Smooth muscle cell (in vitro differentiated cells): ENCODE measurements around the gene HOXB9. TPM values are rescaled to one million over a fixed set of nuclear protein-coding genes. Genes with fewer than 3 reads are reported as not detected.

ENCODE experiments used
- DNase-seq: peaks from one replicate; lab custom pipeline; 2025; ENCODE audit not compliant: unreplicated experiment; lab: John Stamatoyannopoulos, UW
- H2AFZ ChIP-seq: fragments of 200-600 bp; sonication (generic); 2 replicates; pipeline ENCODE4 v1.6.0; 2016; ENCODE audit warnings: antibody characterized with exemption, low read depth, mild to moderate bottlenecking
- H3F3A ChIP-seq: fragments of 200-600 bp; sonication (generic); 2 replicates; pipeline ENCODE4 v1.6.0; 2017; ENCODE audit warnings: antibody characterized with exemption, low read depth
- H3K27ac ChIP-seq: fragments of 200-600 bp; sonication (generic); 2 replicates; pipeline ENCODE4 v1.5.1; 2016; ENCODE audit warnings: low read depth, mild to moderate bottlenecking
- H3K27me3 ChIP-seq: fragments of 200-600 bp; sonication (generic); 2 replicates; pipeline ENCODE4 v1.6.1; 2016; ENCODE audit warnings: low read depth, mild to moderate bottlenecking
- H3K36me3 ChIP-seq: fragments of 200-600 bp; sonication (generic); 2 replicates; pipeline ENCODE4 v1.5.1; 2016; ENCODE audit warnings: low read depth
- H3K4me1 ChIP-seq: fragments of 200-600 bp; sonication (generic); 2 replicates; pipeline ENCODE4 v1.5.1; 2016; ENCODE audit warnings: low read depth
- H3K4me2 ChIP-seq: fragments of 200-600 bp; sonication (generic); 2 replicates; pipeline ENCODE4 v1.6.0; 2016; ENCODE audit warnings: mild to moderate bottlenecking
- H3K4me3 ChIP-seq: fragments of 200-600 bp; sonication (generic); 2 replicates; pipeline ENCODE4 v1.5.1; 2016; ENCODE audit warnings: mild to moderate bottlenecking
- H3K79me2 ChIP-seq: fragments of 200-600 bp; sonication (generic); 2 replicates; pipeline ENCODE4 v1.6.0; 2016; ENCODE audit warnings: low read depth, mild to moderate bottlenecking
- H3K9ac ChIP-seq: fragments of 200-600 bp; sonication (generic); 2 replicates; pipeline ENCODE4 v1.6.0; 2016; ENCODE audit warnings: low read depth
- H3K9me3 ChIP-seq: fragments of 200-600 bp; sonication (generic); replicated peaks from 2 replicates; pipeline ENCODE4 v1.5.1; 2016; ENCODE audit warnings: low read depth
- H4K20me1 ChIP-seq: fragments of 200-600 bp; sonication (generic); 2 replicates; pipeline ENCODE4 v1.6.0; 2016; ENCODE audit warnings: low read depth
- CTCF ChIP-seq: fragments of 200-600 bp; sonication (generic); IDR thresholded peaks from 2 replicates; pipeline ENCODE4 v1.5.1; 2017; ENCODE audit warnings: borderline replicate concordance, mild to moderate bottlenecking, antibody characterized with exemption; ENCODE audit not compliant: insufficient read depth, poor library complexity, severe bottlenecking
- WGBS: methylation state at CpG from one replicate; pipeline ENCODE4 v1.1.7; 2016; ENCODE audit warnings: low lambda C conversion rate; 5-methylcytosine and 5-hydroxymethylcytosine counted together
- microRNA counts: library from miRNA; unstranded; fragments of <30 nt; microRNA quantifications from one replicate; lab custom pipeline; 2016
- microRNA-seq: library from miRNA; unstranded; fragments of <30 nt; microRNA quantifications from one replicate; pipeline ENCODE4, GENCODE V29; 2016; ENCODE audit warnings: borderline number of aligned reads
- polyA plus RNA-seq: library from polyadenylated mRNA; unstranded; fragments of >200 nt; fragmentation: Nextera tagmentation; extraction: Ambion mirVana; gene quantifications from 2 replicates; pipeline ENCODE4 v1.2.1, GENCODE V29; 2016
- small RNA-seq: library from RNA; depleted of rRNA; stranded (forward); fragments of <200 nt; gene quantifications from one replicate; pipeline ENCODE3, GENCODE V24; 2014
- total RNA-seq: library from RNA; depleted of rRNA; stranded (reverse); fragments of >200 nt; gene quantifications from 2 replicates; pipeline ENCODE4 v1.2.3, GENCODE V29; 2014

HOXB9 gene
- total and polyA plus RNA-seq, 2 experiments from 2014 or later, result 13.8 to 24.3 TPM

GRCh38 chr17:48574505-48575065 lies 51.6 kb downstream of the HOXB9 start:
- no peaks in the 10 kb centered on the region for H3F3A ChIP-seq
- H3K4me2 ChIP-seq, result peak overlapping the region; percentile 36
- H3K9ac ChIP-seq, result no peak overlapping the region
- TF ChIP-seq CTCF, result no peak
- H4K20me1 ChIP-seq, result peaks cover 97% of the 10 kb centered on the region
- no peak overlapping the region for H3K4me3 ChIP-seq
- H3K36me3 ChIP-seq, result no peaks in the 10 kb centered on the region
- no peak overlapping the region for H2AFZ ChIP-seq
- peak overlapping the region; percentile 1 for H3K27ac ChIP-seq
- 51% methylated on average over 8 of the region's 8 CpGs for WGBS
- peaks cover 48% of the 10 kb centered on the region for H3K79me2 ChIP-seq
- no peak for DNase-seq
- no peaks in the 10 kb centered on the region for H3K9me3 ChIP-seq
- H3K4me1 ChIP-seq, result peaks cover 11% of the 10 kb centered on the region
- peaks cover 88% of the 10 kb centered on the region for H3K27me3 ChIP-seq

DNA sequence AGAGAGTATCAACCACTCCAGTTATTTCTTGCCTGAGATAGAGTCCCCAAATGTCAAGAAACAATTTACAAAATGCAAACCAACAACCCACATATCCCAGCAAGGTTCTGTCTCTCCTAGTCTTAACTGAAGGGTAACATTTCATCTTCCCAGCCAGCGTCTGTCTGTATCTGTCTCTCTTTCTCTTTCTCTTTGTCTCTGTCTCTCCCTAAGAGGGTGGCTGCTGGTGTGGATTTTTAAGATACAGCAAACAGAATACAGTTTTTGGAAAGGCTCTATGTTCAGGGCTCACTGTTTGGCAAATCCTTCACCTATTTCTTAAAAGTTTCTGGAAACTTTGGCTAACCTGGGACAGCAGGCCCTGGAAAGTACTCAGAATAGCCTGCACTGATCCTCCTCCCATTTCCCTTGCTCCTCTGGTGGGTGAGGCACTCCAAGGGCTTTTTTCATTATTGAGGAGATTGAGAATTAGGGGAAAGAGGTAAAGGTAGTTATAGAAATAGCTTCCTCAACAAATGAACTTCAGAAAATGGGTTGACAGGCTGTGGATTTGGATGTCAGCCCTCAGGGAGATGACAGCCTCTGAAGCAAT lies 54.2 kb downstream of the HOXB9 start:
- H3K79me2 ChIP-seq, result peaks cover 56% of the 10 kb centered on the region

More for the DNA sequence above, 54.2 kb downstream of the HOXB9 start:
- H3K9ac ChIP-seq, result no peak overlapping the region
- H3K27ac ChIP-seq, result peak overlapping the region; percentile 64
- peaks cover 98% of the 10 kb centered on the region for H3K27me3 ChIP-seq
- no peak for TF ChIP-seq CTCF
- H3K36me3 ChIP-seq, result no peaks in the 10 kb centered on the region
- peaks cover 100% of the 10 kb centered on the region for H4K20me1 ChIP-seq
- no peak overlapping the region for H3K4me3 ChIP-seq
- H2AFZ ChIP-seq, result no peak overlapping the region
- H3K9me3 ChIP-seq, result no peaks in the 10 kb centered on the region
- no peak for DNase-seq
- WGBS, result 89% methylated on average over 1 of the region's 1 CpG
- H3K4me1 ChIP-seq, result peaks cover 4% of the 10 kb centered on the region
- H3K4me2 ChIP-seq, result peak overlapping the region; percentile 64
- H3F3A ChIP-seq, result no peaks in the 10 kb centered on the region

MicroRNAs within 50 kb of the gene (microRNA counts, 767-probe panel; counts per million panel counts)
- 7,929 counts per million, percentile 53 among the panel's probes with 10 or more counts for microRNA hsa-miR-10a-5p (lab: Ali Mortazavi, UCI)

Small RNA genes within 50 kb of the gene (microRNA-seq; reads per million reads assigned to microRNA genes)
- gene MIR196A1, result 26.9 reads per million, percentile 35 among the genes with 10 or more reads in this experiment

Small RNA genes within 50 kb of the gene (small RNA-seq; reads per million reads assigned to genes)
- 3.4 reads per million, percentile 55 among the genes with 10 or more reads in this experiment for gene MIR196A1

Other genes with a start within 250 kb of the HOXB9 start
- not detected in 2 replicates for gene SKAP1, start 196.1 kb downstream of the HOXB9 start, total RNA-seq
- gene SKAP1, start 196.1 kb downstream of the HOXB9 start, polyA plus RNA-seq, result not detected in 2 replicates
- gene HOXB1, start 95.3 kb downstream of the HOXB9 start, total RNA-seq, result not detected in 2 replicates
- not detected in 2 replicates for gene HOXB1, start 95.3 kb downstream of the HOXB9 start, polyA plus RNA-seq
- 16.9 and 40.4 TPM in 2 replicates for gene HOXB2, start 81.2 kb downstream of the HOXB9 start, total RNA-seq
- gene HOXB2, start 81.2 kb downstream of the HOXB9 start, polyA plus RNA-seq, result 26.5 and 35.6 TPM in 2 replicates
- gene HOXB4, start 48.0 kb downstream of the HOXB9 start, total RNA-seq, result 0.72 and 2.6 TPM in 2 replicates
- gene HOXB4, start 48.0 kb downstream of the HOXB9 start, polyA plus RNA-seq, result 0.96 and 1.0 TPM in 2 replicates
- 5.1 and 9.1 TPM in 2 replicates for gene HOXB3, start 36.1 kb downstream of the HOXB9 start, total RNA-seq
- gene HOXB3, start 36.1 kb downstream of the HOXB9 start, polyA plus RNA-seq, result 2.8 and 4.4 TPM in 2 replicates
- 0.49 and 0.94 TPM in 2 replicates for gene HOXB5, start 32.6 kb downstream of the HOXB9 start, total RNA-seq
- 1.4 and 1.8 TPM in 2 replicates for gene HOXB5, start 32.6 kb downstream of the HOXB9 start, polyA plus RNA-seq
- gene HOXB6, start 21.4 kb downstream of the HOXB9 start, total RNA-seq, result 6.3 and 7.2 TPM in 2 replicates
- gene HOXB6, start 21.4 kb downstream of the HOXB9 start, polyA plus RNA-seq, result 9.3 and 10.3 TPM in 2 replicates
- 13.7 and 16.1 TPM in 2 replicates for gene HOXB7, start 15.3 kb downstream of the HOXB9 start, total RNA-seq
- 29.7 and 33.4 TPM in 2 replicates for gene HOXB7, start 15.3 kb downstream of the HOXB9 start, polyA plus RNA-seq
- gene HOXB8, start 11.1 kb downstream of the HOXB9 start, total RNA-seq, result 2.0 and 3.8 TPM in 2 replicates
- 0.15 and 0.94 TPM in 2 replicates for gene HOXB8, start 11.1 kb downstream of the HOXB9 start, polyA plus RNA-seq
- not detected in 2 replicates for gene PRAC1, start 96.2 kb upstream of the HOXB9 start, total RNA-seq
- gene PRAC1, start 96.2 kb upstream of the HOXB9 start, polyA plus RNA-seq, result 2.4 and 6.5 TPM in 2 replicates
- 3.5 and 8.4 TPM in 2 replicates for gene PRAC2, start 96.8 kb upstream of the HOXB9 start, total RNA-seq
- gene PRAC2, start 96.8 kb upstream of the HOXB9 start, polyA plus RNA-seq, result 6.8 and 7.8 TPM in 2 replicates
- gene HOXB13, start 102.4 kb upstream of the HOXB9 start, total RNA-seq, result 3.3 and 4.8 TPM in 2 replicates
- gene HOXB13, start 102.4 kb upstream of the HOXB9 start, polyA plus RNA-seq, result 4.4 and 5.4 TPM in 2 replicates
- 0.27 TPM in 1 of 2 replicates, not detected in the other for gene TTLL6, start 190.9 kb upstream of the HOXB9 start, total RNA-seq
- gene TTLL6, start 190.9 kb upstream of the HOXB9 start, polyA plus RNA-seq, result 0.41 TPM in 1 of 2 replicates, not detected in the other
- gene CALCOCO2, start 204.7 kb upstream of the HOXB9 start, total RNA-seq, result 37.8 and 52.5 TPM in 2 replicates
- 50.6 and 55.7 TPM in 2 replicates for gene CALCOCO2, start 204.7 kb upstream of the HOXB9 start, polyA plus RNA-seq